ENCODE results near the gene SERGEF.
A peak's percentile ranks its signal among the peaks of the same experiment; 100 is the strongest.

Gene SERGEF

DNA sequence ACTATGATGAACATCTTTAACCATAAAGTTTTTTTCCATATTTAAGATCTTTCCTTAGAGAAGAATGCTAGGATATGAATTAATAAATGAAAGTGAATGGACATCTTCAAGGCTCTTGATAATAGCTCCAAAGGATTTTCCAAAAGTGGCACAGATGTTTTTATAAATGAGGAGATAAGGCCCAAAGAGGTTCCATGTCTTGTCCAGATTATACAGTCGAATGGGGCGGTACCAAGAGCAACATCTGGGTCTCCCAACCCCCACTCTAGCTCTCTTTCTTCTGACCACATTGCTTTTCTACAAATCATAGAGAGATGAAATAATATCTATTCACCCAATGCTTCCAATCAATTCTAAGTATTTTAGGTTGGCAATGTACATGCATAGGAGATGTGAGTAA is 164.1 kb downstream of the SERGEF start:
- H3K36me3 ChIP-seq (ENCODE audit: low read depth) = no peaks in the 10 kb centered on the region
- H3K4me3 ChIP-seq (ENCODE audit: severe bottlenecking) = no peak overlapping the region
- DNase-seq (ENCODE audit: low spot score) (no peak), ATAC-seq (ENCODE audit: low read depth) (no peak)
- TF ChIP-seq, protein P1, sequence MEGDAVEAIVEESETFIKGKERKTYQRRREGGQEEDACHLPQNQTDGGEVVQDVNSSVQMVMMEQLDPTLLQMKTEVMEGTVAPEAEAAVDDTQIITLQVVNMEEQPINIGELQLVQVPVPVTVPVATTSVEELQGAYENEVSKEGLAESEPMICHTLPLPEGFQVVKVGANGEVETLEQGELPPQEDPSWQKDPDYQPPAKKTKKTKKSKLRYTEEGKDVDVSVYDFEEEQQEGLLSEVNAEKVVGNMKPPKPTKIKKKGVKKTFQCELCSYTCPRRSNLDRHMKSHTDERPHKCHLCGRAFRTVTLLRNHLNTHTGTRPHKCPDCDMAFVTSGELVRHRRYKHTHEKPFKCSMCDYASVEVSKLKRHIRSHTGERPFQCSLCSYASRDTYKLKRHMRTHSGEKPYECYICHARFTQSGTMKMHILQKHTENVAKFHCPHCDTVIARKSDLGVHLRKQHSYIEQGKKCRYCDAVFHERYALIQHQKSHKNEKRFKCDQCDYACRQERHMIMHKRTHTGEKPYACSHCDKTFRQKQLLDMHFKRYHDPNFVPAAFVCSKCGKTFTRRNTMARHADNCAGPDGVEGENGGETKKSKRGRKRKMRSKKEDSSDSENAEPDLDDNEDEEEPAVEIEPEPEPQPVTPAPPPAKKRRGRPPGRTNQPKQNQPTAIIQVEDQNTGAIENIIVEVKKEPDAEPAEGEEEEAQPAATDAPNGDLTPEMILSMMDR (IDR thresholded peaks at IDR 0.05; ENCODE audit: poor library complexity, severe bottlenecking) = no peak
- H3K27me3 ChIP-seq (ENCODE audit: insufficient read depth, poor library complexity, severe bottlenecking) = no peaks in the 10 kb centered on the region
- H3K27ac ChIP-seq (ENCODE audit: poor library complexity, severe bottlenecking) = no peak overlapping the region
- H3K9me3 ChIP-seq (ENCODE audit: severe bottlenecking) = no peaks in the 10 kb centered on the region
- H3K4me1 ChIP-seq (ENCODE audit: insufficient read depth, poor library complexity, severe bottlenecking) = peaks cover 7% of the 10 kb centered on the region

DNA sequence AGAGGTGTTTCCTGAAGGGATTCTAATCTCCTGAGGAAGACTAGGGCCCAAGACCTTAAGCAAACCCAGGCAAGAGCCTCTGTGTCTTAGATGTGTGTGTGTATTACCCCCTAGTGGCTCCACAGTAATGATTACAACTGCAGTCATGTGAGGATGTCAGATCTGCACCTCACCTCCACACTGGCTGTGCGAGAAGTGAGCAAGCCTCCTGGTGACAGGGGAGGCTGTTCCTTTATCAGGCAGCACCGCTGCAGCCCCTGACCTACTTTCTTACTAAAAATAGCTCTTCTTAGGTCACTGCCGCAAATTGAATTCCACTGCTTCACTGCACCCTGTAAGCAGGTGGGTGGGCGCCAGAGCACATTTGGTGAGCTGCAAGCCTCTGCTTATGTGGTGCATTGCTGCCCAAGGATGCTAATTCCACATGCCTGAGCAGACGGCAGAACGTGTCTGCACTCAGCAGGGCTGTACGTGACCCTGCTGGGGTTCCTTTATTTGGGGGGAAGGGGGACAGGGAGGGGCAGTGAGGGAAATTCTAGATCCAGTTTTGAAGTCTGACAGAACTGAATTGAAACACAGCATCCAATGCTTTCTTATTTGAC is 165.9 kb downstream of the SERGEF start:
- Histone ChIP-seq H3K9me3 (ENCODE audit: severe bottlenecking) (no peaks in the 10 kb centered on the region), H3K27me3 (ENCODE audit: insufficient read depth, poor library complexity, severe bottlenecking) (no peaks in the 10 kb centered on the region), H3K36me3 (ENCODE audit: low read depth) (no peaks in the 10 kb centered on the region), H3K27ac (ENCODE audit: poor library complexity, severe bottlenecking) (no peak overlapping the region), H3K4me1 (ENCODE audit: insufficient read depth, poor library complexity, severe bottlenecking) (peaks cover 7% of the 10 kb centered on the region), H3K4me3 (ENCODE audit: severe bottlenecking) (no peak overlapping the region)
- ATAC-seq (ENCODE audit: low read depth) (no peak; the same call in 2 of the 3 replicates), DNase-seq (ENCODE audit: low spot score) (no peak)
- TF ChIP-seq, protein P1 (IDR thresholded peaks at IDR 0.05; ENCODE audit: poor library complexity, severe bottlenecking) = peak; percentile 19

DNA sequence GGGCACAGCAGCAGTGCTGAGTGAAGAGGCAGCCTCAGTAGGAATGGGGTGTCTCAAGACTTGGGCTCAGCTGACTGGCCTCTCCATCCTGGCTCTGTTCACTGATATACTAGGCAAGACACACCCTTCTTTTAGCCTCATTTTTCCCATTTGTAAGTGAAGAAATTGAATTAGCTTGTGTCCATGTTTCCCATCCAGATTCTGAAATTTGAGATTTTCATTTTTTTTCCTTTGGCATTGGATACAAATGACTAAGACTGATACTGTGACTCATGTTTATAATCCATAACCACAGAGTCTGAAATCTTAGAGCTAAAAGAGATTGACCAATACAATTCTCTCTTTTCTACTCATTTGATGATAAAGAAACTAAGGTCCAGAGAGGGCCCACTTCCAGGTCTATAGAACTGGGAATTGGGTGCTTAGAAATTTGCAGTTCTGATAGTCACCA is 167.4 kb downstream of the SERGEF start:
- Histone ChIP-seq H3K4me3 (ENCODE audit: severe bottlenecking) (no peak overlapping the region), H3K27ac (ENCODE audit: poor library complexity, severe bottlenecking) (peak overlapping the region; percentile 19), H3K27me3 (ENCODE audit: insufficient read depth, poor library complexity, severe bottlenecking) (no peaks in the 10 kb centered on the region), H3K36me3 (ENCODE audit: low read depth) (no peaks in the 10 kb centered on the region), H3K4me1 (ENCODE audit: insufficient read depth, poor library complexity, severe bottlenecking) (peaks cover 7% of the 10 kb centered on the region), H3K9me3 (ENCODE audit: severe bottlenecking) (no peaks in the 10 kb centered on the region)
- DNase-seq (ENCODE audit: low spot score) = no peak
- ATAC-seq (ENCODE audit: low read depth) = peak; percentile 91
- TF ChIP-seq, protein P1 (IDR thresholded peaks at IDR 0.05; ENCODE audit: poor library complexity, severe bottlenecking) = no peak

DNA sequence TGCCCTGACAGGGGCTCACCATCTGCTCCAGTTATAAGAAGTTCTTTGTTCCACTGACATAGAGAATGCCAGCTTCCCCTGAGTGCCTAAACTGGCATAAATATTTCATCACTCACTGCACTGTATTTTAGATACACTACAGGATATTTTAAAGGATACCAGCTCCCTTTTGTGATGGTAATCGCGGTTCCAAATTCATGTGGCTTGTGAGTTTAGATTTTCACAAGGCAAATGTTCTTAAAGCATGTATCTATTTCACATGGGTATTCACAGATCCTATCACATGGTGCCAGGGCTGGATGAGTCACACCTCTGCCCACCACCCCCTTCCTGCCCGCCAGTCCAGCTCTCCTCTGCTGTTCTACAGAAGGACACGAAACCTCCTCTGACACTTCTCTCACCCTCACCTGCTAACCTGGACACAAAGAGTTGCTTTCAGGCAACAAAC is 172.7 kb downstream of the SERGEF start:
- no peaks in the 10 kb centered on the region for H3K27me3 ChIP-seq (ENCODE audit: insufficient read depth, poor library complexity, severe bottlenecking)
- TF ChIP-seq, protein P1 (IDR thresholded peaks at IDR 0.05; ENCODE audit: poor library complexity, severe bottlenecking) = no peak
- no peak for DNase-seq (ENCODE audit: low spot score)
- H3K36me3 ChIP-seq (ENCODE audit: low read depth) = no peaks in the 10 kb centered on the region
- no peaks in the 10 kb centered on the region for H3K9me3 ChIP-seq (ENCODE audit: severe bottlenecking)
- peak; percentile 54; the same call in 1 of the 3 replicates for ATAC-seq (ENCODE audit: low read depth)
- no peak overlapping the region for H3K27ac ChIP-seq (ENCODE audit: poor library complexity, severe bottlenecking)
- H3K4me1 ChIP-seq (ENCODE audit: insufficient read depth, poor library complexity, severe bottlenecking) = peaks cover 1% of the 10 kb centered on the region
- no peak overlapping the region for H3K4me3 ChIP-seq (ENCODE audit: severe bottlenecking)

DNA sequence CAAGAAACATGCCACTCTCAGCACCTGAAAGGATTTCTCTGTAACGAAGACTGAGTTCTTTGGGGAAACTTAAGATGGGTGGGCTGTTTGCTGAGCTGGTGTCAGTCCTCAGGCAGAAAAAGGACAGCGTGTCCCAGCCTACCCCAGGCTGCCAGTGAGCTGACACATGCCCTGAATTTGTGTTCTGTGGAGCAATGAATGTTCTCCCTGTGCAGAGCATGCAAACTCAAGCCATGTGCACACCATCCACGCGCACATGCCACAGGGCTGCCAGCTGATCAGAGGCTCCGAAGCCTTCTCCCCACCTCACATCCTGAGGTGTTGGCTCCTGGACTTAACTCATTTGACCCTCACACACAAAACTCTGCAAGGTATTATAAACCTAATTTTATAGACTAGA is 173.4 kb downstream of the SERGEF start:
- Histone ChIP-seq H3K36me3 (ENCODE audit: low read depth) (no peaks in the 10 kb centered on the region), H3K4me3 (ENCODE audit: severe bottlenecking) (no peak overlapping the region), H3K27me3 (ENCODE audit: insufficient read depth, poor library complexity, severe bottlenecking) (no peaks in the 10 kb centered on the region), H3K27ac (ENCODE audit: poor library complexity, severe bottlenecking) (no peak overlapping the region), H3K9me3 (ENCODE audit: severe bottlenecking) (no peaks in the 10 kb centered on the region), H3K4me1 (ENCODE audit: insufficient read depth, poor library complexity, severe bottlenecking) (no peaks in the 10 kb centered on the region)
- TF ChIP-seq, protein P1 (IDR thresholded peaks at IDR 0.05; ENCODE audit: poor library complexity, severe bottlenecking) = no peak
- DNase-seq (ENCODE audit: low spot score) = no peak
- no peak for ATAC-seq (ENCODE audit: low read depth)
